Upper lobe of left lung (tissue), 4 donors: Measurements from ENCODE around the gene DENND1A.

Experiments
- EP300 ChIP-seq, 4 donors: sonication (generic); formaldehyde crosslinking; IDR thresholded peaks; one replicate each; pipeline ENCODE4 v1.5.1; 2017; ENCODE audit warnings: antibody characterized with exemption in 4 of 4, control low read depth in 2 of 4
- POLR2AphosphoS5 ChIP-seq, 2 donors: sonication (generic); formaldehyde crosslinking; IDR thresholded peaks; one replicate each; pipeline ENCODE4 v1.5.1; 2017; ENCODE audit warnings: antibody characterized with exemption in 2 of 2

DNA sequence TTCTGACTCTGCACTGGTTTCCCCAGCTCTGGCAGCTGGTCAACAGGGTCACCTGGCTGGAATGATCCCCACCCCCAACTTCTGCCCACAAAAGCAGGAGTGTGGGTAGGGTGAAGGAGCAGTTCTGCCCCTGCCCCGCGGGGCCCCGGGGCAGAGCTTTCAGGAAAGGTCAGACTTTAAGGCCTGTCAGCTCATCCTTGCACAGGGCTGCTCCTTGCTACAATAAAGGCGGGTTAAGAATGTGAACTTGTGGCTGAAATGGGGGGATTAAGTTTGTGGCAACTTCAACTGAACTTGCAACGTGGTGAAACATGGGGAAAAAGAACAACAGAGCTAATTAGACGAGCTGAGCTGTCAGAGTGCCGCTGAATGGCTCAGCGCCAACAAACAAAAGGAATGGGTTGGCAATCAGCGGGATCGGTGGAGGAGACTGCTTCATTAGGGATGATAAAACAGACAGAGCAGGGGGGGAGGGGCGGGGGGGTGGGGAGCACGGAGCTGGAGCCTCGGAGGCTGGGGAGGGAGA, 523.2 kb downstream of the DENND1A start:
- TF ChIP-seq EP300 (IDR thresholded peaks at IDR 0.05): no peak
- no peak for TF ChIP-seq POLR2AphosphoS5 (IDR thresholded peaks at IDR 0.05)
